Measurements from ENCODE around the gene GALNT12.

GRCh38 chr9:98886691-98887229 is 79.3 kb downstream of the GALNT12 start:
- no peak for TF ChIP-seq POLR2A (IDR thresholded peaks at IDR 0.05)
- TF ChIP-seq CTCF (IDR thresholded peaks at IDR 0.05), result no peak
- TF ChIP-seq EP300 (IDR thresholded peaks at IDR 0.05), result no peak
- TF ChIP-seq POLR2AphosphoS5 (IDR thresholded peaks at IDR 0.05), result no peak

Data from upper lobe of left lung (tissue), 4 donors.